ENCODE results near the gene IL6ST. TPM values are rescaled to one million over a fixed set of nuclear protein-coding genes. Genes with fewer than 3 reads are reported as not detected.

The IL6ST gene
- total and polyA plus RNA-seq, 4 donors: 51.3 to 438 (median 109) TPM

- 71% methylated on average over 8 of the region's 8 CpGs for WGBS
- no peak overlapping the region for H3K27ac ChIP-seq (ENCODE audit: low read depth in 1 of 2, low read length in 2 of 2)
- TF ChIP-seq GABPA (IDR thresholded peaks at IDR 0.05 in 1 of 2, conservative IDR thresholded peaks at IDR 0.05 in 1 of 2) (no peak), HNF4G (IDR thresholded peaks at IDR 0.05) (no peak), FOXA1 (IDR thresholded peaks at IDR 0.05) (no peak), YY1 (IDR thresholded peaks at IDR 0.05) (no peak), EGR1 (IDR thresholded peaks at IDR 0.05; ENCODE audit: low read depth in 2 of 2) (no peak), NR2F2 (IDR thresholded peaks at IDR 0.05) (no peak), ATF3 (IDR thresholded peaks at IDR 0.05) (no peak), FOXA2 (IDR thresholded peaks at IDR 0.05) (no peak), TAF1 (conservative IDR thresholded peaks at IDR 0.05) (no peak), REST (IDR thresholded peaks at IDR 0.05) (no peak), SP1 (IDR thresholded peaks at IDR 0.05) (no peak), RXRA (IDR thresholded peaks at IDR 0.05) (no peak), RAD21 (IDR thresholded peaks at IDR 0.05) (no peak), JUND (IDR thresholded peaks at IDR 0.05) (no peak)
- TF ChIP-seq, protein P1, sequence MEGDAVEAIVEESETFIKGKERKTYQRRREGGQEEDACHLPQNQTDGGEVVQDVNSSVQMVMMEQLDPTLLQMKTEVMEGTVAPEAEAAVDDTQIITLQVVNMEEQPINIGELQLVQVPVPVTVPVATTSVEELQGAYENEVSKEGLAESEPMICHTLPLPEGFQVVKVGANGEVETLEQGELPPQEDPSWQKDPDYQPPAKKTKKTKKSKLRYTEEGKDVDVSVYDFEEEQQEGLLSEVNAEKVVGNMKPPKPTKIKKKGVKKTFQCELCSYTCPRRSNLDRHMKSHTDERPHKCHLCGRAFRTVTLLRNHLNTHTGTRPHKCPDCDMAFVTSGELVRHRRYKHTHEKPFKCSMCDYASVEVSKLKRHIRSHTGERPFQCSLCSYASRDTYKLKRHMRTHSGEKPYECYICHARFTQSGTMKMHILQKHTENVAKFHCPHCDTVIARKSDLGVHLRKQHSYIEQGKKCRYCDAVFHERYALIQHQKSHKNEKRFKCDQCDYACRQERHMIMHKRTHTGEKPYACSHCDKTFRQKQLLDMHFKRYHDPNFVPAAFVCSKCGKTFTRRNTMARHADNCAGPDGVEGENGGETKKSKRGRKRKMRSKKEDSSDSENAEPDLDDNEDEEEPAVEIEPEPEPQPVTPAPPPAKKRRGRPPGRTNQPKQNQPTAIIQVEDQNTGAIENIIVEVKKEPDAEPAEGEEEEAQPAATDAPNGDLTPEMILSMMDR (IDR thresholded peaks at IDR 0.05; ENCODE audit: low read depth, low read length, missing input control): no peak
- TF ChIP-seq, protein P2, sequence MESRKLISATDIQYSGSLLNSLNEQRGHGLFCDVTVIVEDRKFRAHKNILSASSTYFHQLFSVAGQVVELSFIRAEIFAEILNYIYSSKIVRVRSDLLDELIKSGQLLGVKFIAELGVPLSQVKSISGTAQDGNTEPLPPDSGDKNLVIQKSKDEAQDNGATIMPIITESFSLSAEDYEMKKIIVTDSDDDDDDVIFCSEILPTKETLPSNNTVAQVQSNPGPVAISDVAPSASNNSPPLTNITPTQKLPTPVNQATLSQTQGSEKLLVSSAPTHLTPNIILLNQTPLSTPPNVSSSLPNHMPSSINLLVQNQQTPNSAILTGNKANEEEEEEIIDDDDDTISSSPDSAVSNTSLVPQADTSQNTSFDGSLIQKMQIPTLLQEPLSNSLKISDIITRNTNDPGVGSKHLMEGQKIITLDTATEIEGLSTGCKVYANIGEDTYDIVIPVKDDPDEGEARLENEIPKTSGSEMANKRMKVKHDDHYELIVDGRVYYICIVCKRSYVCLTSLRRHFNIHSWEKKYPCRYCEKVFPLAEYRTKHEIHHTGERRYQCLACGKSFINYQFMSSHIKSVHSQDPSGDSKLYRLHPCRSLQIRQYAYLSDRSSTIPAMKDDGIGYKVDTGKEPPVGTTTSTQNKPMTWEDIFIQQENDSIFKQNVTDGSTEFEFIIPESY (IDR thresholded peaks at IDR 0.05): no peak
- TF ChIP-seq, protein P3, sequence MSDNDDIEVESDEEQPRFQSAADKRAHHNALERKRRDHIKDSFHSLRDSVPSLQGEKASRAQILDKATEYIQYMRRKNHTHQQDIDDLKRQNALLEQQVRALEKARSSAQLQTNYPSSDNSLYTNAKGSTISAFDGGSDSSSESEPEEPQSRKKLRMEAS (IDR thresholded peaks at IDR 0.05): no peak
- no peaks in the 10 kb centered on the region for H3K9me3 ChIP-seq (ENCODE audit: control insufficient read depth in 4 of 4, low read length in 3 of 4)
- H3K9ac ChIP-seq (ENCODE audit: low read depth in 1 of 2, low read length in 2 of 2): no peak overlapping the region
- H3K4me1 ChIP-seq (ENCODE audit: control insufficient read depth in 4 of 4, insufficient read depth in 4 of 4, low read length in 3 of 4): no peaks in the 10 kb centered on the region
- no peak overlapping the region for H3K4me3 ChIP-seq (ENCODE audit: low read depth in 1 of 3, low read length in 3 of 3)
- H3K36me3 ChIP-seq (ENCODE audit: control insufficient read depth in 4 of 4, insufficient read depth in 3 of 4, low read depth in 1 of 4, low read length in 3 of 4): no peaks in the 10 kb centered on the region
- H3K27me3 ChIP-seq (ENCODE audit: control insufficient read depth in 4 of 4, insufficient read depth in 4 of 4, low read length in 3 of 4): no peaks in the 10 kb centered on the region
- no peak for DNase-seq (ENCODE audit: low spot score)
Observed at GRCh38 chr5:55897206-55897894, 97.4 kb downstream of the IL6ST start.

All from liver (tissue), 9 donors.